BE2C (cell line): ENCODE data around the gene MAMLD1.

Experiments
- DNase-seq: peaks from one replicate; pipeline ENCODE4 v3.0.0-alpha.2; 2020
- H3K27me3 ChIP-seq: fragments of 250-450 bp; sonication (Bioruptor Pico); 2 replicates; pipeline ENCODE4 v1.5.1; 2020; ENCODE audit warnings: mild to moderate bottlenecking
- H3K36me3 ChIP-seq: fragments of 250-450 bp; sonication (Bioruptor Pico); 2 replicates; pipeline ENCODE4 v1.5.1; 2020; ENCODE audit warnings: mild to moderate bottlenecking
- H3K4me1 ChIP-seq: fragments of 250-450 bp; sonication (Bioruptor Pico); 2 replicates; pipeline ENCODE4 v1.5.1; 2020
- H3K4me3 ChIP-seq: 2 replicates; pipeline ENCODE4 v1.5.1; 2011; ENCODE audit warnings: low read depth, low read length
- H3K9me3 ChIP-seq: fragments of 250-450 bp; sonication (Bioruptor Pico); 2 replicates; pipeline ENCODE4 v1.5.1; 2020
- TF ChIP-seq, protein P1 (sequence below): IDR thresholded peaks from 2 replicates; pipeline ENCODE4 v1.5.1; 2012; ENCODE audit warnings: mild to moderate bottlenecking, low read depth, low read length

The MAMLD1 gene

DNA sequence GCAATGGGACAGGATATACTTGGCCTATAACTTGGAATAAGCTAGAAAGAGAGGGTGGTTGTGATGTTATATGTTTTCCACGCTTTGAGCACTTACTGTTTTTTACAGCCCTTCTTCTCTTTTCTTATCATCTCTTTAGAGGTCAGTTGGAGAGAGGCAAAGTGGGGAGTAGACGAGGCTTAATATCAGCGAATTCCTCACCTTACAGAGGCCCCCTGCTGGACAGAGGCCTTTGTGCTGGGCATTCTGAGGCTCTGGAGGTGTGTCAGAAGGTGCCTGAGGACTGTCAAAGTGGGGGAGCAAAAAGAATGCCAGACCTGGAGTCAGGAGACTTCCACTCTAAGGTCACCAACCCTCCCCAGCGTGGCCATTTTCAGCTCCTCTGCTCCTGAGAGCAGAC, 42.5 kb downstream of the MAMLD1 start:
- Histone ChIP-seq H3K4me3 (no peak overlapping the region), H3K9me3 (no peaks in the 10 kb centered on the region), H3K36me3 (no peaks in the 10 kb centered on the region), H3K27me3 (no peaks in the 10 kb centered on the region), H3K4me1 (no peaks in the 10 kb centered on the region)
- no peak for DNase-seq
- TF ChIP-seq, protein P1, sequence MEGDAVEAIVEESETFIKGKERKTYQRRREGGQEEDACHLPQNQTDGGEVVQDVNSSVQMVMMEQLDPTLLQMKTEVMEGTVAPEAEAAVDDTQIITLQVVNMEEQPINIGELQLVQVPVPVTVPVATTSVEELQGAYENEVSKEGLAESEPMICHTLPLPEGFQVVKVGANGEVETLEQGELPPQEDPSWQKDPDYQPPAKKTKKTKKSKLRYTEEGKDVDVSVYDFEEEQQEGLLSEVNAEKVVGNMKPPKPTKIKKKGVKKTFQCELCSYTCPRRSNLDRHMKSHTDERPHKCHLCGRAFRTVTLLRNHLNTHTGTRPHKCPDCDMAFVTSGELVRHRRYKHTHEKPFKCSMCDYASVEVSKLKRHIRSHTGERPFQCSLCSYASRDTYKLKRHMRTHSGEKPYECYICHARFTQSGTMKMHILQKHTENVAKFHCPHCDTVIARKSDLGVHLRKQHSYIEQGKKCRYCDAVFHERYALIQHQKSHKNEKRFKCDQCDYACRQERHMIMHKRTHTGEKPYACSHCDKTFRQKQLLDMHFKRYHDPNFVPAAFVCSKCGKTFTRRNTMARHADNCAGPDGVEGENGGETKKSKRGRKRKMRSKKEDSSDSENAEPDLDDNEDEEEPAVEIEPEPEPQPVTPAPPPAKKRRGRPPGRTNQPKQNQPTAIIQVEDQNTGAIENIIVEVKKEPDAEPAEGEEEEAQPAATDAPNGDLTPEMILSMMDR: no peak

DNA sequence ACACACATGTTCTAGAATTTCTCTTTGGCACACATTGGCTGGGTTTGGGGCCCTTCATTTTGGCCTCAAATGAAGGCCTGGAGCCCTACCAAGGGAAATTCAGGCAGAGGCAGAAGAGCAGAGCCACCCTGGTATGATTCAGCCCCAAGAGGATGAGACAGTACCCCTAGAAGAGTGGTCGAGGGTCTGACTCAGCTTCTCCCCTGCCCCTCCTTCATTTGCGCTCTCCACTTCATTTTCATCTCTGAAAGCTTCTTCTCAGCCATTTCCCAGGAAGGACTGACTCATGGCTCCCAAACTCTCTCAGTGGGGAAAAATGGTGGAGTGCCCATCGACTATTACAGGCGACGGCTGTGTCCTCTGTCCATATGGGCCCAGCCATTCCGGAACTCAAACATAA, 43.5 kb downstream of the MAMLD1 start:
- TF ChIP-seq, protein P1: no peak
- no peaks in the 10 kb centered on the region for H3K36me3 ChIP-seq
- no peak overlapping the region for H3K4me3 ChIP-seq
- no peaks in the 10 kb centered on the region for H3K9me3 ChIP-seq
- DNase-seq: no peak
- no peaks in the 10 kb centered on the region for H3K4me1 ChIP-seq
- H3K27me3 ChIP-seq: no peaks in the 10 kb centered on the region

DNA sequence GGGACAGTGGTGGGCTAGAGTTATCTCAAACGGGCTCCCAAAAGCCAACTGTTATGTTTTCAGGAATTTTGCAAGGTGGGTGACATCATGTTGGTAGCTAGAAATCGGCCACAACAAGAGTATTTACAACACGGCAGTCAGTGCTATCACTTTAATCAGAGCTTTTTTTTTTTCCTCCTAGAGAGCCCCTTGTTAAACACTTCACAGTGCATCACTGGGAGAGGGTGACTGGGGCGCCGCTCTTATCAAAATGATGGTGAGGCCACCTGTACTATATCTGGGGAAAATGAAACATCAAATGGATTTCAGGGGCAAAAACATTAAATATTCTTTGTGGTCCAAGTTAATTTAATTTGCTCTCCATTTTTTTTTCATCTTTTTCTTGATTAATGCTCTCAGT, 44.9 kb downstream of the MAMLD1 start:
- DNase-seq: no peak
- TF ChIP-seq, protein P1: no peak
- Histone ChIP-seq H3K36me3 (no peaks in the 10 kb centered on the region), H3K4me3 (no peak overlapping the region), H3K4me1 (no peaks in the 10 kb centered on the region), H3K9me3 (no peaks in the 10 kb centered on the region), H3K27me3 (no peaks in the 10 kb centered on the region)

DNA sequence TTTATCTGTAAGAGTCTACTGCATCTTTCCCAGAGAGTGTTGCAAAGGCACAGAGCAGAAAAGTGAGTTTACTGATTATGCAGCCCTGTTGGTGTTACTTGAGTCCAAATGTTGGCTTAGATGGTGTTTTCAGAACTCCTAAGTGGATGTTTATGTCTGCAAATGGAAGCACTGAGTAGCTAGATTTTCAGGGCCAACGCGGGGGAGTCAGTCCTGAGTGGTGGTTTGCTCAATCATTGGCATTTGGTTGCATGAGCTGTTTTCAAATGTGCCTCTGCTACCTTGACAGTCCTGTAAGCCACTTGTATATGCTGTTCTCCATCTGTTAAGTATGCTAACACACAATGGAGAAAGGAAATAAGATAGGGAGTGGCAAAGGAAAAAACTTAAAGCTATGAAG, 45.4 kb downstream of the MAMLD1 start:
- Histone ChIP-seq H3K9me3 (no peaks in the 10 kb centered on the region), H3K36me3 (no peaks in the 10 kb centered on the region), H3K4me3 (no peak overlapping the region), H3K4me1 (no peaks in the 10 kb centered on the region), H3K27me3 (no peaks in the 10 kb centered on the region)
- no peak for DNase-seq
- TF ChIP-seq, protein P1: no peak

DNA sequence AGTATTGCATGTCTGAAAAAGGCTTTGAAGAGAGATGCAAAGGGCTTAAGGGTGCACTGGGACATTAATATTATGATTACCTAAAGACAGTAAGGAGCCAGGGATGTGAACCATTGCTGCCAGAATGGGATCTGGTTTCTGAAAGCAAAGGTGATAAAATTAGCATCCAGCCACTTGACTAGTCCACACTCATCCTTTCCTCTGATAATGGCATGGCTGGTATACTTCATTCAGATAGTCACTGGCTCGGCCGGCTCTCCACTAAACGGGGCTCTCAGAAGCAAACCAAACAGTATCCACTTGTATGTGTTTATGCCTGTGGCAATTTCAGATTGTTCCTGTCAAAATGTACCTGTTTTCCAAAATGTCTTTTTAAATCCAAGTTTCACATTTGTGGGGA, 46.4 kb downstream of the MAMLD1 start:
- no peaks in the 10 kb centered on the region for H3K9me3 ChIP-seq
- no peak overlapping the region for H3K4me3 ChIP-seq
- no peaks in the 10 kb centered on the region for H3K27me3 ChIP-seq
- H3K4me1 ChIP-seq: no peaks in the 10 kb centered on the region
- no peak for DNase-seq
- TF ChIP-seq, protein P1: no peak
- no peaks in the 10 kb centered on the region for H3K36me3 ChIP-seq

DNA sequence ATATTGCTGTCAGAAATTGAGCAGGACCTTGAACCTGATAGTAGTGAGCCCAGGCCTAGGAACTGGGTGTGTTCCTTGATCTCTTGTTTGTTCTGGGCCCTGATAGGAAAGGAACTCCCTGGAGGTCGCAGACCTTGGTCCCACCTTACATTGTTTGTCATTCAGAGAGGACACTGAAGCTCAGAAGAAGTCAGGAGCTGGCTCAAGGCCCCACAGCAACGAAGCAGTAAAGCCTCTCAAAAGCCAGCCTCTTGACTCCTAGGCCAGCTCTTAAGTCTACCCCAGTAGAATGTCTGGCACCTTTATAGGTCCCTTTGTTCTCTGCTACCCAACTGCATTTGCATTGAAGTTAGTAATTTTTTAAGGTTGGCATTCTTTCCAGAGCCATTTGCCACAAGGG, 46.8 kb downstream of the MAMLD1 start:
- no peaks in the 10 kb centered on the region for H3K36me3 ChIP-seq
- no peak overlapping the region for H3K4me3 ChIP-seq
- no peak for DNase-seq
- H3K27me3 ChIP-seq: no peaks in the 10 kb centered on the region
- no peaks in the 10 kb centered on the region for H3K4me1 ChIP-seq
- H3K9me3 ChIP-seq: no peaks in the 10 kb centered on the region
- TF ChIP-seq, protein P1: no peak
